ENCODE results near the gene KCTD1.

GRCh38 chr18:26459340-26459739 is 89.0 kb downstream of the KCTD1 start:
- TF ChIP-seq CTCF (IDR thresholded peaks at IDR 0.05) (no peak), POLR2A (IDR thresholded peaks at IDR 0.05) (no peak), EP300 (IDR thresholded peaks at IDR 0.05) (no peak)
